GM23338 (cell line): ENCODE measurements around the gene NRCAM. TPM values are rescaled to one million over a fixed set of nuclear protein-coding genes. Genes with fewer than 3 reads are reported as not detected.

Experiments
- ATAC-seq: fragments of 200-7000 bp; cut with Tn5 transposase; 3 replicates; pipeline ENCODE4 v1.9.1; 2020
- DNase-seq: peaks from one replicate; pipeline ENCODE4 v3.0.0-alpha.2; 2015; ENCODE audit warnings: low spot score
- H2AFZ ChIP-seq: fragments of 200-600 bp; sonication (generic); 2 replicates; pipeline ENCODE4 v1.8.0; 2016; ENCODE audit warnings: antibody characterized with exemption, mild to moderate bottlenecking, moderate library complexity
- H3F3A ChIP-seq: fragments of 200-600 bp; sonication (generic); replicated peaks from 2 replicates; pipeline ENCODE4 v1.8.0; 2017; ENCODE audit warnings: antibody characterized with exemption, mixed run types, low read depth
- H3K27ac ChIP-seq: fragments of 200-600 bp; sonication (generic); 2 replicates; pipeline ENCODE4 v1.6.1; 2016; ENCODE audit warnings: low read depth
- H3K27me3 ChIP-seq: fragments of 200-600 bp; sonication (generic); 2 replicates; pipeline ENCODE4 v1.8.0; 2016; ENCODE audit warnings: mild to moderate bottlenecking, mixed run types, moderate library complexity; ENCODE audit not compliant: insufficient read depth
- H3K36me3 ChIP-seq: fragments of 200-600 bp; sonication (generic); 2 replicates; pipeline ENCODE4 v1.8.0; 2016; ENCODE audit warnings: mild to moderate bottlenecking; ENCODE audit not compliant: insufficient read depth
- H3K4me1 ChIP-seq: fragments of 200-600 bp; sonication (generic); 2 replicates; pipeline ENCODE4 v1.8.0; 2016; ENCODE audit warnings: mild to moderate bottlenecking, moderate library complexity; ENCODE audit not compliant: insufficient read depth
- H3K4me2 ChIP-seq: fragments of 200-600 bp; sonication (generic); 2 replicates; pipeline ENCODE4 v1.7.1; 2017; ENCODE audit warnings: mixed run types
- H3K4me3 ChIP-seq: fragments of 200-600 bp; sonication (generic); 2 replicates; pipeline ENCODE4 v1.6.1; 2016; ENCODE audit warnings: mixed run types
- H3K79me2 ChIP-seq: fragments of 200-600 bp; sonication (generic); replicated peaks from 2 replicates; pipeline ENCODE4 v1.8.0; 2017; ENCODE audit warnings: mild to moderate bottlenecking; ENCODE audit not compliant: insufficient read depth
- H3K9me2 ChIP-seq: fragments of 200-600 bp; sonication (generic); 2 replicates; pipeline ENCODE4 v1.8.0; 2017; ENCODE audit not compliant: insufficient read depth
- H4K20me1 ChIP-seq: fragments of 200-600 bp; sonication (generic); replicated peaks from 2 replicates; pipeline ENCODE4 v1.8.0; 2017; ENCODE audit warnings: mild to moderate bottlenecking; ENCODE audit not compliant: insufficient read depth
- H3K27ac Mint-ChIP-seq: 2 replicates; pipeline ENCODE4 v1.8.0; 2020; ENCODE audit warnings: inconsistent platforms, mild to moderate bottlenecking, moderate library complexity, mixed read lengths
- H3K27me3 Mint-ChIP-seq: 3 replicates; pipeline ENCODE4 v1.8.0; 2022; ENCODE audit warnings: low read depth, mild to moderate bottlenecking, moderate library complexity, mixed read lengths, inconsistent platforms; ENCODE audit not compliant: insufficient read depth, poor library complexity
- H3K36me3 Mint-ChIP-seq: 3 replicates; pipeline ENCODE4 v1.8.0; 2021; ENCODE audit warnings: low read depth, mild to moderate bottlenecking, inconsistent platforms, moderate library complexity, mixed read lengths
- H3K4me1 Mint-ChIP-seq: 3 replicates; pipeline ENCODE4 v1.8.0; 2020; ENCODE audit warnings: mild to moderate bottlenecking, inconsistent platforms, mixed read lengths
- H3K4me3 Mint-ChIP-seq: 3 replicates; pipeline ENCODE4 v1.8.0; 2021; ENCODE audit warnings: moderate library complexity, mild to moderate bottlenecking, inconsistent platforms, mixed read lengths
- H3K9me3 Mint-ChIP-seq: 3 replicates; pipeline ENCODE4 v1.8.0; 2020; ENCODE audit warnings: moderate library complexity, mild to moderate bottlenecking, inconsistent platforms, mixed read lengths
- CTCF ChIP-seq, 2 experiments: fragments of 200-600 bp in 1 of 2; sonication (generic) in 1 of 2; conservative IDR thresholded peaks; 2 replicates each; pipeline versions ENCODE4 v1.5.1 to v1.6.1; 2016 to 2017; ENCODE audit warnings: antibody characterized with exemption in 2 of 2, low read depth in 2 of 2, mild to moderate bottlenecking in 2 of 2, moderate library complexity in 1 of 2
- ETS1 ChIP-seq: IDR thresholded peaks from 2 replicates; pipeline ENCODE4 v1.6.1; 2016; ENCODE audit warnings: antibody characterized with exemption
- EZH2 ChIP-seq: fragments of 200-600 bp; sonication (generic); IDR thresholded peaks from one replicate; pipeline ENCODE4 v1.8.0; 2017; ENCODE audit warnings: antibody characterized with exemption, mild to moderate bottlenecking, low read depth; ENCODE audit not compliant: unreplicated experiment
- STAT1 ChIP-seq: IDR thresholded peaks from one replicate; pipeline ENCODE4 v1.6.1; 2016; ENCODE audit warnings: antibody characterized with exemption; ENCODE audit not compliant: unreplicated experiment
- ZNF114 ChIP-seq: fragments of 250-450 bp; sonication (Bioruptor Pico); IDR thresholded peaks from 2 replicates; pipeline ENCODE4 v1.5.0; 2020; ENCODE audit warnings: mild to moderate bottlenecking, moderate library complexity
- ZNF331 ChIP-seq: fragments of 250-450 bp; sonication (Bioruptor Pico); IDR thresholded peaks from 2 replicates; pipeline ENCODE4 v1.5.0; 2020; ENCODE audit warnings: low read depth, mild to moderate bottlenecking, moderate library complexity
- ZNF462 ChIP-seq: fragments of 250-450 bp; sonication (Bioruptor Pico); IDR thresholded peaks from 2 replicates; pipeline ENCODE4 v1.5.0; 2020; ENCODE audit warnings: mild to moderate bottlenecking, moderate library complexity
- polyA plus RNA-seq: library from polyadenylated mRNA; unstranded; fragments of >200 nt; fragmentation: Nextera tagmentation; extraction: Ambion mirVana; gene quantifications from 2 replicates; pipeline ENCODE4 v1.2.1, GENCODE V29; 2016
- total RNA-seq: library from RNA; depleted of rRNA; stranded (reverse); fragments of >200 nt; shearing (Covaris generic); gene quantifications from 2 replicates; pipeline ENCODE4 v1.2.3, GENCODE V29; 2014

NRCAM gene
- total and polyA plus RNA-seq, 2 experiments from 2014 or later, result 2.5 to 6.8 TPM

DNA sequence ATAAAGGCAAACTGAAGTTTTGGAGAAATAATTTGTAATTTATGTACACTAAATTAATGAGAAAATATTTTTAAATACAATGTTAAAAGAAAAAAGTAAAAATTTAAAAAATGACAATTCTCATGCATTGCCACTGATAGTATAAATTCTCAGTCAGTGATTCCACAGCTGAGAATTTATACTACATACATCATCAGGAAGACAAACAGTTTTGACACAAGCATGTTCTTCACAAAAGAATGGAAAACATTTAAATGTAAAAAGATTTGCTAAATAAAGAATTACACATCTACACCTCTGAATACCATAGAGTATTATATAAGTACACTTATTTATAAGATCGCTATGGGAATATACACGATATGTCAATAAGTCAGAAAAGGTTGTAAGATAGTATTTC is 225.0 kb downstream of the NRCAM start (continued):
- TF ChIP-seq ZNF462 (CRISPR knock-in tag), result no peak

GRCh38 chr7:108227366-108227765 is 228.9 kb downstream of the NRCAM start:
- Histone ChIP-seq H3K79me2 (no peaks in the 10 kb centered on the region), H2AFZ (no peak overlapping the region), H3K9me2 (no peaks in the 10 kb centered on the region), H3K4me1 (no peaks in the 10 kb centered on the region), H4K20me1 (no peaks in the 10 kb centered on the region), H3K36me3 (no peaks in the 10 kb centered on the region), H3F3A (no peaks in the 10 kb centered on the region), H3K27me3 (no peaks in the 10 kb centered on the region), H3K27ac (no peak overlapping the region), H3K4me2 (no peak overlapping the region), H3K4me3 (no peak overlapping the region)
- Mint-ChIP-seq H3K36me3 (no peaks in the 10 kb centered on the region), H3K27ac (no peak overlapping the region), H3K27me3 (peaks cover 1% of the 10 kb centered on the region), H3K4me1 (peaks cover 5% of the 10 kb centered on the region; the same call in 2 of the 3 replicates), H3K4me3 (no peak overlapping the region), H3K9me3 (no peaks in the 10 kb centered on the region)
- ATAC-seq (no peak), DNase-seq (no peak)
- TF ChIP-seq ETS1 (no peak), ZNF331 (CRISPR knock-in tag) (no peak), CTCF (conservative IDR thresholded peaks at IDR 0.05; ENCODE audit: low read depth in 2 of 2) (no peak), ZNF114 (no peak), EZH2 (no peak), STAT1 (no peak), ZNF462 (CRISPR knock-in tag) (no peak)
